SK-N-SH (cell line): ENCODE measurements around the gene FETUB. TPM values are rescaled to one million over a fixed set of nuclear protein-coding genes. Genes with fewer than 3 reads are reported as not detected.
"Not testable (repeated sequence)": the region's sequence is repeated elsewhere in the genome, so short reads cannot be mapped to it uniquely, and the experiment has no call there.

Experiments used
- CTCF ChIA-PET: fragments of 300-600, 350-600 bp; formaldehyde crosslinking; extraction: SDS; loops from one replicate; lab custom pipeline; 2021; lab: Yijun Ruan, JAX
- POLR2A ChIA-PET: fragments of 350-600 bp; sonication (Branson Sonifier 250); formaldehyde crosslinking; extraction: SDS; loops from one replicate; lab custom pipeline; 2020; ENCODE audit warnings: antibody characterized with exemption, inconsistent platforms; lab: Yijun Ruan, JAX
- DNase-seq: peaks from one replicate; pipeline ENCODE4 v3.0.0; 2012
- H2AFZ ChIP-seq: fragments of 200-600 bp; sonication (generic); 2 replicates; pipeline ENCODE4 v1.8.1; 2016; ENCODE audit warnings: antibody characterized with exemption, mild to moderate bottlenecking, low read depth
- H3F3A ChIP-seq: fragments of 200-600 bp; sonication (generic); replicated peaks from 2 replicates; pipeline ENCODE3; 2016; ENCODE audit warnings: antibody characterized with exemption, mild to moderate bottlenecking; ENCODE audit not compliant: insufficient read depth
- H3K27ac ChIP-seq, 2 experiments: fragments of 200-500 bp in 1 of 2; fragments of 200-600 bp in 1 of 2; sonication (Bioruptor generic) in 1 of 2; sonication (generic), shearing (Covaris generic) in 1 of 2; 2 replicates each; pipeline versions ENCODE4 v1.5.1 to v1.6.1; 2014 to 2016; ENCODE audit warnings: low read depth in 2 of 2, inconsistent platforms in 1 of 2, low read length in 1 of 2, mild to moderate bottlenecking in 1 of 2, mixed read lengths in 1 of 2
- H3K27me3 ChIP-seq: fragments of 200-600 bp; sonication (generic), shearing (Covaris generic); 2 replicates; pipeline ENCODE4 v1.6.1; 2016; ENCODE audit warnings: mixed run types; ENCODE audit not compliant: insufficient read depth
- H3K36me3 ChIP-seq, 2 experiments: fragments of 200-500 bp in 1 of 2; fragments of 200-600 bp in 1 of 2; sonication (Bioruptor generic) in 1 of 2; sonication (generic) in 1 of 2; replicated peaks in 1 of 2; 2 replicates each; pipeline versions ENCODE3 to v1.5.1; 2014 to 2016; ENCODE audit warnings: low read length in 1 of 2, mild to moderate bottlenecking in 1 of 2; ENCODE audit not compliant: insufficient read depth in 2 of 2, control insufficient read depth in 1 of 2
- H3K4me1 ChIP-seq, 2 experiments: fragments of 200-500 bp in 1 of 2; fragments of 200-600 bp in 1 of 2; sonication (Bioruptor generic) in 1 of 2; sonication (generic), shearing (Covaris generic) in 1 of 2; 2 replicates each; pipeline versions ENCODE4 v1.5.1 to v1.6.1; 2014 to 2016; ENCODE audit warnings: low read depth in 1 of 2, low read length in 1 of 2, mixed run types in 1 of 2; ENCODE audit not compliant: insufficient read depth in 2 of 2, control insufficient read depth in 1 of 2
- H3K4me2 ChIP-seq: fragments of 200-600 bp; sonication (generic), shearing (Covaris generic); 2 replicates; pipeline ENCODE4 v1.6.1; 2017; ENCODE audit warnings: mixed run types
- H3K4me3 ChIP-seq, 2 experiments: fragments of 200-500 bp in 1 of 2; fragments of 200-600 bp in 1 of 2; sonication (Bioruptor generic) in 1 of 2; sonication (generic), shearing (Covaris generic) in 1 of 2; 2 replicates each; pipeline versions ENCODE4 v1.5.1 to v1.8.1; 2014 to 2016; ENCODE audit warnings: low read depth in 2 of 2, inconsistent platforms in 1 of 2, low read length in 1 of 2, mild to moderate bottlenecking in 1 of 2, mixed read lengths in 1 of 2, moderate library complexity in 1 of 2
- H3K79me2 ChIP-seq: fragments of 200-600 bp; sonication (generic); 2 replicates; pipeline ENCODE4 v1.8.1; 2017; ENCODE audit warnings: mild to moderate bottlenecking; ENCODE audit not compliant: insufficient read depth
- H3K9ac ChIP-seq: fragments of 200-600 bp; sonication (generic); 2 replicates; pipeline ENCODE4 v1.6.1; 2017; ENCODE audit warnings: mixed run types
- H3K9me2 ChIP-seq: fragments of 200-600 bp; sonication (generic); 2 replicates; pipeline ENCODE4 v1.6.1; 2017; ENCODE audit warnings: mixed run types
- H3K9me3 ChIP-seq: fragments of 200-600 bp; sonication (generic); 2 replicates; pipeline ENCODE4 v1.6.1; 2017; ENCODE audit warnings: mixed run types, mild to moderate bottlenecking, moderate library complexity
- H4K20me1 ChIP-seq: fragments of 200-600 bp; sonication (generic); 2 replicates; pipeline ENCODE4 v1.6.1; 2017; ENCODE audit warnings: mild to moderate bottlenecking, mixed run types; ENCODE audit not compliant: insufficient read depth
- CHD2 ChIP-seq: fragments of 150-350 bp; IDR thresholded peaks from 2 replicates; pipeline ENCODE4 v1.6.1; 2018; ENCODE audit warnings: low read length; ENCODE audit not compliant: partially characterized antibody
- ELF1 ChIP-seq: IDR thresholded peaks from 2 replicates; pipeline ENCODE4 v1.4.0; 2012
- EP300 ChIP-seq, 2 experiments: IDR thresholded peaks; 2 replicates each; pipeline versions ENCODE4 v1.4.0 to v1.6.1; 2012; ENCODE audit warnings: borderline replicate concordance in 1 of 2, low read depth in 1 of 2, low read length in 1 of 2
- GABPA ChIP-seq: IDR thresholded peaks from 2 replicates; pipeline ENCODE4 v1.4.0; 2012; ENCODE audit warnings: low read depth, mild to moderate bottlenecking
- JUND ChIP-seq: IDR thresholded peaks from 2 replicates; pipeline ENCODE4 v1.4.0; 2012
- RCOR1 ChIP-seq: fragments of 150-350 bp; IDR thresholded peaks from 2 replicates; pipeline ENCODE4 v1.6.1; 2017; ENCODE audit warnings: antibody characterized with exemption, low read length
- RXRA ChIP-seq: IDR thresholded peaks from 2 replicates; pipeline ENCODE4 v1.4.0; 2012; ENCODE audit warnings: low read depth, mild to moderate bottlenecking, borderline replicate concordance
- SIN3A ChIP-seq: IDR thresholded peaks from 2 replicates; pipeline ENCODE4 v1.6.1; 2012; ENCODE audit warnings: low read depth, mild to moderate bottlenecking, low read length, moderate library complexity, borderline replicate concordance
- SMC3 ChIP-seq: IDR thresholded peaks from 2 replicates; pipeline ENCODE4 v1.6.1; 2012; ENCODE audit warnings: low read depth, low read length, improper control_type of control experiment
- TAF1 ChIP-seq: IDR thresholded peaks from 2 replicates; pipeline ENCODE4 v1.6.1; 2012; ENCODE audit warnings: low read depth, mild to moderate bottlenecking, low read length, moderate library complexity, borderline replicate concordance
- TCF12 ChIP-seq: IDR thresholded peaks from 2 replicates; pipeline ENCODE4 v1.4.0; 2012
- WGBS: methylation state at CpG from one replicate; pipeline ENCODE4 v1.1.6; 2017; ENCODE audit warnings: low lambda C conversion rate; 5-methylcytosine and 5-hydroxymethylcytosine counted together
- polyA plus RNA-seq, 3 experiments: library from polyadenylated mRNA; depleted of rRNA; stranded (reverse); fragments of >200 nt; gene quantifications; 2 replicates each; pipeline ENCODE4 v1.2.3, GENCODE V29; 2012
- TF ChIP-seq, protein P1 (sequence below): fragments of 150-350 bp; IDR thresholded peaks from 2 replicates; pipeline ENCODE4 v1.6.1; 2017; ENCODE audit warnings: antibody characterized with exemption, low read length, low read depth, borderline replicate concordance
- TF ChIP-seq, protein P2 (sequence below): fragments of 200-600 bp; sonication (generic); IDR thresholded peaks from 2 replicates; pipeline ENCODE4 v1.6.1; 2017; ENCODE audit warnings: antibody characterized with exemption, mild to moderate bottlenecking, moderate library complexity
- TF ChIP-seq, protein P3 (sequence below): IDR thresholded peaks from 2 replicates; pipeline ENCODE4 v1.4.0; 2012; ENCODE audit warnings: low read depth

FETUB gene
- polyA plus RNA-seq, 1 of the 3 experiments (the other 2 are of a cell fraction): 0.05 TPM

DNA sequence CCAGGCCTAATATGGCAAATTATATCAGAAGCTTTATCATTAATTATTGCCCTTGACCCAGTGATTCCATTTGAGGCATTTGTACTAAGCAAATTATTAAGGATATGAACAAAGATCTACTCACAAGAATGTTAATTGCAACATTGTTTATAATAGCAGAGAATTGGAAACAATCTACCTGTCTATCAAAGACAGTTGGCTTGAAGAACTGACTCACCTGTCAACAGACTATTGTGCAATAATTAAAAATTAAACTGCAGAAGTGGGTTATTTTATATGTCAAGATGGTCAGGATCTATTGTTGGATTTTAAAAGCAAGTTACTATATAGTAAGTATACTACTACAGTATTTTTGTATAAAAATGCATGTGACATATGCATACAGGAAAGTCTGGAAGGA, 6.7 kb upstream of the FETUB start:
- ChIA-PET CTCF (interaction anchor here (2.9 kb wide), 1 partner anchor 18 kb away, joined by 11 read pairs; no protein-coding TSS in a partner anchor), POLR2A (no interaction called here)
- DNase-seq: no peak
- no peak overlapping the region for H2AFZ ChIP-seq
- H3K4me1 ChIP-seq: no peaks in the 10 kb centered on the region
- H3K36me3 ChIP-seq: no peaks in the 10 kb centered on the region
- H3K4me2 ChIP-seq: no peak overlapping the region
- H3F3A ChIP-seq: no peaks in the 10 kb centered on the region
- TF ChIP-seq, protein P1, sequence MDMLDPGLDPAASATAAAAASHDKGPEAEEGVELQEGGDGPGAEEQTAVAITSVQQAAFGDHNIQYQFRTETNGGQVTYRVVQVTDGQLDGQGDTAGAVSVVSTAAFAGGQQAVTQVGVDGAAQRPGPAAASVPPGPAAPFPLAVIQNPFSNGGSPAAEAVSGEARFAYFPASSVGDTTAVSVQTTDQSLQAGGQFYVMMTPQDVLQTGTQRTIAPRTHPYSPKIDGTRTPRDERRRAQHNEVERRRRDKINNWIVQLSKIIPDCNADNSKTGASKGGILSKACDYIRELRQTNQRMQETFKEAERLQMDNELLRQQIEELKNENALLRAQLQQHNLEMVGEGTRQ: no peak
- TF ChIP-seq TCF12 (no peak), GABPA (no peak), TAF1 (no peak), SIN3A (no peak), RXRA (no peak), RCOR1 (no peak), JUND (no peak), EP300 (IDR thresholded peaks at IDR 0.05; ENCODE audit: borderline replicate concordance in 1 of 2, low read depth in 1 of 2, low read length in 1 of 2) (no peak), ELF1 (no peak), SMC3 (no peak), CHD2 (no peak)
- TF ChIP-seq, protein P2, sequence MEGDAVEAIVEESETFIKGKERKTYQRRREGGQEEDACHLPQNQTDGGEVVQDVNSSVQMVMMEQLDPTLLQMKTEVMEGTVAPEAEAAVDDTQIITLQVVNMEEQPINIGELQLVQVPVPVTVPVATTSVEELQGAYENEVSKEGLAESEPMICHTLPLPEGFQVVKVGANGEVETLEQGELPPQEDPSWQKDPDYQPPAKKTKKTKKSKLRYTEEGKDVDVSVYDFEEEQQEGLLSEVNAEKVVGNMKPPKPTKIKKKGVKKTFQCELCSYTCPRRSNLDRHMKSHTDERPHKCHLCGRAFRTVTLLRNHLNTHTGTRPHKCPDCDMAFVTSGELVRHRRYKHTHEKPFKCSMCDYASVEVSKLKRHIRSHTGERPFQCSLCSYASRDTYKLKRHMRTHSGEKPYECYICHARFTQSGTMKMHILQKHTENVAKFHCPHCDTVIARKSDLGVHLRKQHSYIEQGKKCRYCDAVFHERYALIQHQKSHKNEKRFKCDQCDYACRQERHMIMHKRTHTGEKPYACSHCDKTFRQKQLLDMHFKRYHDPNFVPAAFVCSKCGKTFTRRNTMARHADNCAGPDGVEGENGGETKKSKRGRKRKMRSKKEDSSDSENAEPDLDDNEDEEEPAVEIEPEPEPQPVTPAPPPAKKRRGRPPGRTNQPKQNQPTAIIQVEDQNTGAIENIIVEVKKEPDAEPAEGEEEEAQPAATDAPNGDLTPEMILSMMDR: no peak
- TF ChIP-seq, protein P3, sequence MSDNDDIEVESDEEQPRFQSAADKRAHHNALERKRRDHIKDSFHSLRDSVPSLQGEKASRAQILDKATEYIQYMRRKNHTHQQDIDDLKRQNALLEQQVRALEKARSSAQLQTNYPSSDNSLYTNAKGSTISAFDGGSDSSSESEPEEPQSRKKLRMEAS: no peak
- no peaks in the 10 kb centered on the region for H3K79me2 ChIP-seq
- no peaks in the 10 kb centered on the region for H3K9me2 ChIP-seq
- no peaks in the 10 kb centered on the region for H4K20me1 ChIP-seq
- no peak overlapping the region for H3K4me3 ChIP-seq
- H3K9me3 ChIP-seq: no peaks in the 10 kb centered on the region
- no peak overlapping the region for H3K9ac ChIP-seq
- no peak overlapping the region for H3K27ac ChIP-seq
- H3K27me3 ChIP-seq: peaks cover 15% of the 10 kb centered on the region; the same call in 1 of the 2 replicates

DNA sequence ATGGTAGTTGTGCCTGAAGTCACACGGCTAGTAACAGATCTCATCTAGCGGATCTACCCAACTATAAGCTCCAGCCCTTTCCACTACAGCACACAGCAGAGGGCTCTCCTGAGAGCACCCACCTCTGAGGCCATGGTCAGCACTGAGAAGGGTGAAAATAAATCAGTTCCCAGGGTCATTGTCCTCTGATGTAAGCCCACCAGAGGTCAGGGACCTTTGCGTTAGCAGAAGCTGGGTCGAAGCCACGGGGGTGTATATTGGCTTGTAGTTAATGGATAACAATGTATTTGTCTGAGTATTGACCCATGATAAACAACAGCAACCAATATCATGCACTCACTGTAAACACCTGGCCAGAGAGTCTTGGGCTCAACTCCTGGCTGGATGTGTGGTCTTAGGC, 6.0 kb upstream of the FETUB start:
- H2AFZ ChIP-seq, H3K9me2 ChIP-seq, H3K4me1 ChIP-seq, H4K20me1 ChIP-seq, H3K9ac ChIP-seq, H3K4me2 ChIP-seq, H3F3A ChIP-seq, POLR2A ChIA-PET, H3K36me3 ChIP-seq, H3K79me2 ChIP-seq, H3K9me3 ChIP-seq, DNase-seq, H3K4me3 ChIP-seq, H3K27ac ChIP-seq: not testable (repeated sequence)
- CTCF ChIA-PET: interaction anchor here (2.9 kb wide), 1 partner anchor 19 kb away, joined by 11 read pairs; no protein-coding TSS in a partner anchor
- H3K27me3 ChIP-seq: peaks cover 15% of the 10 kb centered on the region; the same call in 1 of the 2 replicates
- WGBS: 34% methylated on average over 5 of the region's 5 CpGs
